ENCODE results near the gene GAS5.

GAS5 gene

DNA sequence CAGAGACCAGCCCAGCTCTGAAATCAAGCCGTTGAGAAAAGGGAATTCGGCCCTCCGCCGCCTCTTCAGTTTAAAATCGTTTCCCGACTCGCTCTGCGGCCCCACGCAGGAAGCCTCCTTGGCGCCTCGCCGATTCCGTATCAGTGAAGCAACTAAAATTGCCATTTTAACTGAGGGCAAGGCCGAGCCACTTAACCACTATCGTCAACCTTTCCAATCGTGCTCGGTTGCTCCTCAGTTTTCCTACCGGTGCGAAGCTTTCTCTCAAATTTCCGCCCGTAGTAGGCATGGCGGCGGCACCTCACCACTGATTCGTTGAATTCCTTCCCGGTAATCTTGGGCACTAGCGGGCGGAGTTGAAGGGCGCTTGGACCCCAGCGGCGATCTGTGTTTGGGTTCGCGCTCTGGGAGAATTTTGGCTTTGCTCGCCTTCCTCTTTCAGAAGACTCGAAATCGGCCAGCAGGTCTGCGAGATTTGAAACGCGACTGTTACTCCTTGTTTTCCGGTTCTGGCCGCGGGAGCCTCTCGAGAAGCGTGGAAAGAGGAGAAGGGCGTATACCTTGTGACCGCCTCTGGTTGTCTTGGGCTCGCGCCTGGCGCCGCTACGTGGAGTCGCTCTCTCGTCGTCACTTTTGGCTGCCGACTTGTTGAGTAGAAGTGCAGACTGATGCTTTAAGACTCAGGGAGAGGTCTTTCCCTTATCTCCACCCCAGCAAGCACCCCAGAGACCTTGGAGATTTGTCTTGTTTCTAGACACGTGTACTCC, 43.3 kb downstream of the GAS5 start, which contains the start of the genes CENPL and DARS2:
Gene CENPL, minus strand, starts transcription at position 569 of the 767 bp plus-strand sequence. CDS start 13,584 bp downstream, outside the sequence.
Gene DARS2, plus strand, starts transcription at position 359 of the 767 bp plus-strand sequence. CDS start 557 bp downstream, outside the sequence.
- H3K4me3 ChIP-seq, result peak within 1 kb of the TSS; percentile 77 to 94 (median 86)
- peaks cover 0 to 1% (median 0%) of the 10 kb centered on the region in 11 experiments; a peak in 2 of 22 replicates for H3K9me3 ChIP-seq (replicated peaks in 1 of 11)
- no peaks in the 10 kb centered on the region for H3K27me3 ChIP-seq
- H3K4me2 ChIP-seq, result peak within 1 kb of the TSS; percentile 66 to 97 (median 89)
- TF ChIP-seq Cebpa-rat (IDR thresholded peaks at IDR 0.05), result no peak
- peaks cover 0 to 7% (median 0%) of the 10 kb centered on the region in 11 experiments; a peak in 2 of 22 replicates for H4K20me1 ChIP-seq
- H3K27ac ChIP-seq, result peak within 1 kb of the TSS; percentile 79 to 93 (median 89)
- peaks cover 0 to 48% (median 21%) of the 10 kb centered on the region in 11 experiments; a peak in 21 of 22 replicates for H3K36me3 ChIP-seq
- peaks cover 30 to 57% (median 47%) of the 10 kb centered on the region in 10 experiments for H3K4me1 ChIP-seq
- H3K9ac ChIP-seq, result peak within 1 kb of the TSS; percentile 84 to 93 (median 88)

DNA sequence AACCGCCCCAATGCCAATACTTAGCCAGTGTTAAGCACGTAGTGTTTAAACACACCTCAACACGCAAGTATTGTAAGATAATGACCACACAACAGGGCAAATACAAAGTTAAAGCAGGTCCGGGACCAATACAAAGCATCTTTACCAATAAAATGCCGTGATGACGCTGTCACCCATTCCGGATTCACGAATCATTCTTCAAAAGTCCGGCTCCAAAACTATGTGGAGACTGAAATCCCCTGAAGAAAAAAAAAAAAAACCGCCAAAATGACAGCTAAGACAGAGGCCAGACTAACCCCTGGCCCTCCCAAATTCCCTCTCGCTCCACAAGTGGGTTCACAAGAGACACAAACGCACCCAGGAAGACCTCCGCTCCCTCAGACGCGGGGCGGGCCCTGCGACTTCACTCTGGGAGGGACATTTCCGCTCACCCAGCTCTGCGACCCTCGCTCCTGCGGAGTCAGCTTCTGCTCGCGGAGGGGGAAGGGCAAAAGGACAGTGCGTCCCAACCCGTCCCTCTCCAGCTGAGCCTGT, 43.9 kb downstream of the GAS5 start:
- H3K36me3 ChIP-seq, result peaks cover 2 to 48% (median 27%) of the 10 kb centered on the region in 11 experiments
- peak overlapping the region; percentile 84 to 93 (median 88) for H3K9ac ChIP-seq
- peak overlapping the region; percentile 77 to 94 (median 86) for H3K4me3 ChIP-seq
- peaks cover 0 to 7% (median 0%) of the 10 kb centered on the region in 11 experiments; a peak in 2 of 22 replicates for H4K20me1 ChIP-seq
- no peak for TF ChIP-seq Cebpa-rat (IDR thresholded peaks at IDR 0.05)
- peak overlapping the region; percentile 79 to 93 (median 89) for H3K27ac ChIP-seq
- H3K4me1 ChIP-seq, result peaks cover 30 to 57% (median 47%) of the 10 kb centered on the region in 10 experiments
- H3K27me3 ChIP-seq, result no peaks in the 10 kb centered on the region
- H3K4me2 ChIP-seq, result peak overlapping the region; percentile 66 to 97 (median 89)
- peaks cover 0 to 8% (median 4%) of the 10 kb centered on the region in 11 experiments; a peak in 12 of 22 replicates for H3K9me3 ChIP-seq (replicated peaks in 1 of 11)

DNA sequence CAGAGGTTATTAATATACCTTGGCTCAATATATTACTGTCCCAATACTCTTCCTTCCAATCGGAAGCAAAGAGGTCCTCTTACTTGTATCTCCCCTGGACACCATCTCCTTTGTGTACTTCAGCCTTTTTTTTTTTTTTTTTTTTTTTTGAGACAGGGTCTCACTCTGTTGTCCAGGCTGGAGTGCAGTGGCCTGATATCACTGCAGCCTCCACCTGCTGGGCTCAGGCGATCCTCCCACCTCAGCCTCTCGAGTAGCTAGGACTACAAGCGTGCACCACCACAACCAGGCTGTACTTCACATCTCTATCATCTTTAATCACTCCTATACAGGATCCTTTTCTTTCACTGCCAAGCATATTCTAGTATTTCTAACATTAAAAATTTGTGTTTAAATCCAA, 46.1 kb downstream of the GAS5 start:
- Histone ChIP-seq H3K27me3 (no peaks in the 10 kb centered on the region), H4K20me1 (peaks cover 0 to 7% (median 0%) of the 10 kb centered on the region in 11 experiments; a peak in 2 of 22 replicates), H3K9me3 (replicated peaks in 1 of 11) (peaks cover 0 to 27% (median 23%) of the 10 kb centered on the region in 11 experiments; a peak in 20 of 22 replicates), H3K4me3 (0 out of 20 replicates have a peak overlapping the region, but pooled peaks of 1 of the 10 experiments have one; percentile 8), H3K27ac (no peak overlapping the region), H3K9ac (0 out of 22 replicates have a peak overlapping the region, but pooled peaks of 1 of the 11 experiments have one; percentile 38), H3K4me2 (peak overlapping the region in 10 of 11 experiments; percentile 26 to 97 (median 87); a peak in 14 of 22 replicates), H3K4me1 (peaks cover 22 to 42% (median 39%) of the 10 kb centered on the region in 10 experiments), H3K36me3 (peaks cover 10 to 56% (median 45%) of the 10 kb centered on the region in 11 experiments)
- no peak for TF ChIP-seq Cebpa-rat (IDR thresholded peaks at IDR 0.05)

DNA sequence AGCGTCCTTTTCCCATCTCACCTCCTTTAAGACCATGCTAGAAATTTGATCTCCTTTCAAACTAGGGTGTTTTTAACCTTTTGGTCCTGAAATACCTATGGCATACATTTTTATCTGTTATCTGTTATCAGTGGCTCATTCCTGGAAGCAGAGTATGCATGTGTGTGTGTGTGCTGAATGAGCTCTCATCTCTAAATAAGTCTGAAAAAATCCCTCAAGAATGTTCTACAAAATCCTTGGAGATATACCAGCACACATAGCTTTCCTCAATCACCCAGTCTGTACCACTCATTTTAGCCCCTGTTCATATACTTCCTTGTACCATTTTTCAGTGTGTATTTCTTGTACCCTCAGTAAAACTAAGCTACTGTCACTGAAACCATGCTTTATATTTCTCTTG, 49.3 kb downstream of the GAS5 start:
- Histone ChIP-seq H3K9me3 (replicated peaks in 1 of 11) (peaks cover 0 to 56% (median 43%) of the 10 kb centered on the region in 11 experiments; a peak in 21 of 22 replicates), H3K9ac (no peak overlapping the region), H3K36me3 (peaks cover 10 to 60% (median 54%) of the 10 kb centered on the region in 11 experiments), H3K4me3 (no peak overlapping the region), H4K20me1 (peaks cover 0 to 7% (median 0%) of the 10 kb centered on the region in 11 experiments; a peak in 2 of 22 replicates), H3K27me3 (no peaks in the 10 kb centered on the region), H3K4me1 (peaks cover 14 to 26% (median 23%) of the 10 kb centered on the region in 10 experiments), H3K4me2 (no peak overlapping the region), H3K27ac (no peak overlapping the region)
- no peak for TF ChIP-seq Cebpa-rat (IDR thresholded peaks at IDR 0.05)

All from BLaER1 treated with 17β-estradiol and CSF1 and Interleukin-3, amounts not matched to agents 10 nM and 100 nM (cell line).